Keratinocyte (primary cell): ENCODE results near the gene MIS18BP1.
"Not testable (repeated sequence)": the region's sequence is repeated elsewhere in the genome, so short reads cannot be mapped to it uniquely, and the experiment has no call there.

Experiments
- CTCF ChIP-seq, 3 experiments: IDR thresholded peaks in 1 of 3; conservative IDR thresholded peaks in 1 of 3; optimal IDR thresholded peaks in 1 of 3; 2 replicates in 2 of 3; 3 replicates in 1 of 3; pipeline versions ENCODE3 to v1.5.1; 2011; ENCODE audit warnings: low read length in 3 of 3, mild to moderate bottlenecking in 3 of 3, moderate library complexity in 2 of 3, control low read depth in 1 of 3, inconsistent platforms in 1 of 3; ENCODE audit not compliant: insufficient read depth in 2 of 3; ENCODE audit errors: extremely low read depth in 1 of 3
- EZH2 ChIP-seq: IDR thresholded peaks from one replicate; pipeline ENCODE4 v1.6.1; 2012; ENCODE audit warnings: inconsistent platforms, mild to moderate bottlenecking, low read length, moderate library complexity

DNA sequence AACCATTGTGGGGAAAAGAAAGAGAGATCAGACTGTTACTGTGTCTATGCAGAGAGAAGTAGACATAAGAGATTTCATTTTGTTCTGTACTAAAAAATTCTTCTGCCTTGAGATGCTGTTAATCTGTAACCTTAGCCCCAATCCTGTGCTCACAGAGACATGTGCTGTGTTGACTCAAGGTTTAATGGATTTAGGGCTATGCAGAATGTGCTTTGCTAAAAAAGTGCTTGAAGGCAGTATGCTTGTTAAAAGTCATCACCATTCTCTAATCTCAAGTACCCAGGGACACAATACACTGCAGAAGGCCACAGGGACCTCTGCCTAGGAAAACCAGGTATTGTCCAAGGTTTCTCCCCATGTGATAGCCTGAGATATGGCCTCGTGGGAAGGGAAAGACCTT, 39.3 kb downstream of the MIS18BP1 start:
- not testable (repeated sequence) for TF ChIP-seq CTCF (optimal IDR thresholded peaks at IDR 0.05 in 1 of 3, IDR thresholded peaks at IDR 0.05 in 1 of 3, conservative IDR thresholded peaks at IDR 0.05 in 1 of 3; ENCODE audit: extremely low read depth in 1 of 3, insufficient read depth in 2 of 3, low read length in 3 of 3); EZH2
